DOHH2 (cell line): ENCODE measurements around the gene MTFMT.

Experiments
- H3F3A ChIP-seq: fragments of 200-600 bp; sonication (generic), shearing (Covaris generic); 2 replicates; pipeline ENCODE4 v1.6.0; 2016; ENCODE audit warnings: antibody characterized with exemption, mild to moderate bottlenecking; ENCODE audit not compliant: control insufficient read depth, insufficient read depth
- H3K27ac ChIP-seq: fragments of 200-600 bp; sonication (generic); 2 replicates; pipeline ENCODE4 v1.5.1; 2014; ENCODE audit warnings: low read depth, mild to moderate bottlenecking, low read length, moderate library complexity
- H3K27me3 ChIP-seq: fragments of 200-600 bp; sonication (generic); 2 replicates; pipeline ENCODE4 v1.6.1; 2014; ENCODE audit warnings: mild to moderate bottlenecking, low read length, mixed read lengths; ENCODE audit not compliant: control insufficient read depth
- H3K36me3 ChIP-seq: fragments of 200-600 bp; sonication (generic); 2 replicates; pipeline ENCODE4 v1.6.1; 2014; ENCODE audit warnings: mild to moderate bottlenecking, low read length, moderate library complexity, mixed read lengths; ENCODE audit not compliant: control insufficient read depth
- H3K4me1 ChIP-seq: fragments of 200-600 bp; sonication (generic); 2 replicates; pipeline ENCODE4 v1.6.1; 2014; ENCODE audit warnings: mild to moderate bottlenecking, low read length, mixed read lengths; ENCODE audit not compliant: control insufficient read depth
- H3K4me2 ChIP-seq: fragments of 200-600 bp; sonication (generic); 2 replicates; pipeline ENCODE4 v1.6.0; 2014; ENCODE audit warnings: mild to moderate bottlenecking, low read length, moderate library complexity
- H3K4me3 ChIP-seq: fragments of 200-600 bp; sonication (generic); 2 replicates; pipeline ENCODE4 v1.5.1; 2014; ENCODE audit warnings: mild to moderate bottlenecking, low read length, mixed read lengths
- H3K79me2 ChIP-seq: fragments of 200-600 bp; sonication (generic); 2 replicates; pipeline ENCODE4 v1.6.1; 2014; ENCODE audit warnings: mild to moderate bottlenecking, low read length, mixed read lengths; ENCODE audit not compliant: control insufficient read depth
- H3K9me2 ChIP-seq: fragments of 200-600 bp; sonication (generic); replicated peaks from 2 replicates; pipeline ENCODE4 v1.6.1; 2014; ENCODE audit warnings: mild to moderate bottlenecking, low read length, mixed read lengths; ENCODE audit not compliant: control insufficient read depth
- H3K9me3 ChIP-seq: fragments of 200-600 bp; sonication (generic); 2 replicates; pipeline ENCODE4 v1.6.1; 2014; ENCODE audit warnings: antibody characterized with exemption, low read length, mixed read lengths; ENCODE audit not compliant: control insufficient read depth, insufficient read depth
- H4K20me1 ChIP-seq: fragments of 200-600 bp; sonication (generic); 2 replicates; pipeline ENCODE4 v1.6.0; 2014; ENCODE audit warnings: low read depth, mild to moderate bottlenecking, antibody characterized with exemption, low read length, moderate library complexity; ENCODE audit not compliant: control insufficient read depth, insufficient read depth
- CTCF ChIP-seq: fragments of 200-600 bp; sonication (generic); IDR thresholded peaks from one replicate; pipeline ENCODE4 v1.5.1; 2014; ENCODE audit warnings: antibody characterized with exemption, mild to moderate bottlenecking, low read depth, low read length; ENCODE audit not compliant: poor library complexity, severe bottlenecking
- EZH2phosphoT487 ChIP-seq: fragments of 200-600 bp; sonication (generic); IDR thresholded peaks from 2 replicates; pipeline ENCODE4 v1.6.1; 2017; ENCODE audit warnings: borderline replicate concordance, mild to moderate bottlenecking, antibody characterized with exemption, low read length, moderate library complexity, mixed read lengths

MTFMT gene

GRCh38 chr15:65050270-65050669, 20.8 kb upstream of the MTFMT start:
- H3K27ac ChIP-seq = no peak overlapping the region
- no peaks in the 10 kb centered on the region for H3K27me3 ChIP-seq
- H3K9me3 ChIP-seq = no peaks in the 10 kb centered on the region
- TF ChIP-seq CTCF (no peak), EZH2phosphoT487 (no peak)
- no peaks in the 10 kb centered on the region for H4K20me1 ChIP-seq
- no peaks in the 10 kb centered on the region for H3K79me2 ChIP-seq
- H3K4me3 ChIP-seq = no peak overlapping the region
- H3K4me2 ChIP-seq = peak overlapping the region; percentile 64
- H3F3A ChIP-seq = no peaks in the 10 kb centered on the region
- H3K4me1 ChIP-seq = peaks cover 18% of the 10 kb centered on the region
- H3K9me2 ChIP-seq = no peaks in the 10 kb centered on the region
- no peaks in the 10 kb centered on the region for H3K36me3 ChIP-seq

- H3K9me3 ChIP-seq = no peaks in the 10 kb centered on the region
- peak overlapping the region; percentile 64 for H3K4me2 ChIP-seq
- H3K4me3 ChIP-seq = peak overlapping the region; percentile 45
- no peak overlapping the region for H3K27ac ChIP-seq
- no peaks in the 10 kb centered on the region for H4K20me1 ChIP-seq
- no peak for TF ChIP-seq CTCF
- no peak for TF ChIP-seq EZH2phosphoT487
- H3K79me2 ChIP-seq = no peaks in the 10 kb centered on the region
- no peaks in the 10 kb centered on the region for H3F3A ChIP-seq
- no peaks in the 10 kb centered on the region for H3K9me2 ChIP-seq
- no peaks in the 10 kb centered on the region for H3K27me3 ChIP-seq
- peaks cover 18% of the 10 kb centered on the region for H3K4me1 ChIP-seq
- H3K36me3 ChIP-seq = no peaks in the 10 kb centered on the region
These were observed 20.0 kb upstream of the MTFMT start for GRCh38 chr15:65049418-65049840.

GRCh38 chr15:65048241-65048640, 18.8 kb upstream of the MTFMT start:
- Histone ChIP-seq H3K4me1 (peaks cover 18% of the 10 kb centered on the region), H3K79me2 (no peaks in the 10 kb centered on the region), H3K9me2 (no peaks in the 10 kb centered on the region), H4K20me1 (no peaks in the 10 kb centered on the region), H3K4me2 (no peak overlapping the region), H3K27me3 (no peaks in the 10 kb centered on the region; the same call in 1 of the 2 replicates), H3K36me3 (no peaks in the 10 kb centered on the region), H3K4me3 (no peak overlapping the region), H3K27ac (no peak overlapping the region), H3F3A (no peaks in the 10 kb centered on the region), H3K9me3 (no peaks in the 10 kb centered on the region)
- TF ChIP-seq EZH2phosphoT487 (no peak), CTCF (no peak)
